Keratinocyte (primary cell): Measurements from ENCODE around the gene SMPD4.
"Not testable (repeated sequence)": the region's sequence is repeated elsewhere in the genome, so short reads cannot be mapped to it uniquely, and the experiment has no call there.

Source experiments
- EZH2 ChIP-seq: IDR thresholded peaks from one replicate; pipeline ENCODE4 v1.6.1; 2012; ENCODE audit warnings: inconsistent platforms, mild to moderate bottlenecking, low read length, moderate library complexity
- TF ChIP-seq, protein P1 (sequence below), 3 experiments: IDR thresholded peaks in 1 of 3; conservative IDR thresholded peaks in 1 of 3; optimal IDR thresholded peaks in 1 of 3; 2 replicates in 2 of 3; 3 replicates in 1 of 3; pipeline versions ENCODE3 to v1.5.1; 2011; ENCODE audit warnings: low read length in 3 of 3, mild to moderate bottlenecking in 3 of 3, moderate library complexity in 2 of 3, control low read depth in 1 of 3, inconsistent platforms in 1 of 3; ENCODE audit not compliant: insufficient read depth in 2 of 3; ENCODE audit errors: extremely low read depth in 1 of 3

DNA sequence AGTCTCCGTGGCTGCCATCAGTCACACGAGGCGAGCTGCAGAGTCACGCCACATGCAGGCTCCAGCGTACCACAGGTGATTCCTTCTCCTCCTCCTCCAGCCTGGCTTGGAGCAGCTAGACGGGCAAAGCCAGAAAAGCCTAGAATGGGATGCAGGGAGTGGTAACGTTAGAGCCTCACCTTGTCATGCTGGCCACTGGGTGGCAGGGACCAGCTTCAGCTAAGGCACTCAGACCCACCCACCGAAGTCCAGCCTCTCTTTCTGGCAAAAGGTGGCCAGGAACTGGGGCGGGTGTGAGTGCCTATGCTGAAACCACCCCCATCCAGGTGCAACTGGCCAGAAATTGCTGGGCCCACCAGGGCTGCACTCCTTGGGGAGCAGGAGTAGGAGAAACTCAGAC is 53.7 kb downstream of the SMPD4 start:
- not testable (repeated sequence) for TF ChIP-seq EZH2
- TF ChIP-seq, protein P1, sequence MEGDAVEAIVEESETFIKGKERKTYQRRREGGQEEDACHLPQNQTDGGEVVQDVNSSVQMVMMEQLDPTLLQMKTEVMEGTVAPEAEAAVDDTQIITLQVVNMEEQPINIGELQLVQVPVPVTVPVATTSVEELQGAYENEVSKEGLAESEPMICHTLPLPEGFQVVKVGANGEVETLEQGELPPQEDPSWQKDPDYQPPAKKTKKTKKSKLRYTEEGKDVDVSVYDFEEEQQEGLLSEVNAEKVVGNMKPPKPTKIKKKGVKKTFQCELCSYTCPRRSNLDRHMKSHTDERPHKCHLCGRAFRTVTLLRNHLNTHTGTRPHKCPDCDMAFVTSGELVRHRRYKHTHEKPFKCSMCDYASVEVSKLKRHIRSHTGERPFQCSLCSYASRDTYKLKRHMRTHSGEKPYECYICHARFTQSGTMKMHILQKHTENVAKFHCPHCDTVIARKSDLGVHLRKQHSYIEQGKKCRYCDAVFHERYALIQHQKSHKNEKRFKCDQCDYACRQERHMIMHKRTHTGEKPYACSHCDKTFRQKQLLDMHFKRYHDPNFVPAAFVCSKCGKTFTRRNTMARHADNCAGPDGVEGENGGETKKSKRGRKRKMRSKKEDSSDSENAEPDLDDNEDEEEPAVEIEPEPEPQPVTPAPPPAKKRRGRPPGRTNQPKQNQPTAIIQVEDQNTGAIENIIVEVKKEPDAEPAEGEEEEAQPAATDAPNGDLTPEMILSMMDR (optimal IDR thresholded peaks at IDR 0.05 in 1 of 3, IDR thresholded peaks at IDR 0.05 in 1 of 3, conservative IDR thresholded peaks at IDR 0.05 in 1 of 3; ENCODE audit: extremely low read depth in 1 of 3, insufficient read depth in 2 of 3, low read length in 3 of 3), result not testable (repeated sequence)
